Measurements from ENCODE around the gene CEPT1. TPM values are rescaled to one million over a fixed set of nuclear protein-coding genes. Genes with fewer than 3 reads are reported as not detected.

CEPT1 gene
- total and polyA plus RNA-seq, 3 experiments from 2014 or later: 23.4 to 41.3 (median 38.9) TPM

DNA sequence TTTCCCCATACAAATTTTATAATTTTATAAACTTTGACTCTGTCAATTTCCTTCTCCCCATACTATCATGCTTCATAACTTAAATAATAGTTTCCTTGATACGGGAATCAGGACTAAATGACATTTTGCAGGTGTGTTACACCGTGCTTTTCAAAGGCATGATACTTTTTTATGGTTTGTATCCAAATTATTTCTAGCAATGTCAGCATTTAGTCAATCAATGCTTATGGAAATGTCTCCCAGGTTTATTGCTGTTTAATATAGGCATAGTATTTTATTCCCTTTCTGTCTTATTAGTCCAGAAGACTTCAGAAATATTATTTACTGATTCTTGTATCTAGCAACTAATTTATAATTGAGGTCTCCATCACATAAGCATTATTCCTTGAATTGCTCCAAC, 23.5 kb upstream of the CEPT1 start:
- peaks cover 21% of the 10 kb centered on the region for H3K36me3 ChIP-seq (ENCODE audit: insufficient read depth, low read length)
- POLR2A ChIA-PET: no interaction called here

GRCh38 chr1:111126354-111126753, 13.7 kb upstream of the CEPT1 start:
- Histone ChIP-seq H3K36me3 (ENCODE audit: insufficient read depth, low read length) (peaks cover 10% of the 10 kb centered on the region), H3K4me1 (ENCODE audit: insufficient read depth, low read length) (no peaks in the 10 kb centered on the region), H3K27ac (ENCODE audit: low read depth, low read length) (no peak overlapping the region), H3K4me3 (ENCODE audit: low read length) (no peak overlapping the region), H3K27me3 (ENCODE audit: insufficient read depth, low read length, poor library complexity, severe bottlenecking) (no peaks in the 10 kb centered on the region), H3K9me3 (ENCODE audit: low read length) (no peaks in the 10 kb centered on the region)
- Mint-ChIP-seq H3K4me1 (peaks cover 18 to 30% (median 28%) of the 10 kb centered on the region in 3 donors), H3K27me3 (no peaks in the 10 kb centered on the region), H3K27ac (peak overlapping the region in 1 of 8 donors; percentile 28), H3K36me3 (peaks cover 11 to 85% (median 23%) of the 10 kb centered on the region in 3 donors), H3K9me3 (no peaks in the 10 kb centered on the region), H3K4me3 (no peak overlapping the region)
- ChIA-PET POLR2A (no interaction called here), CTCF (interaction anchor here (1.2 kb wide), 1 partner anchor 96 kb away, joined by 4 read pairs; no protein-coding TSS in a partner anchor)
- DNase-seq: no peak

More for the DNA sequence above, 23.5 kb upstream of the CEPT1 start:
- Histone ChIP-seq H3K27ac (ENCODE audit: low read depth, low read length) (no peak overlapping the region), H3K4me3 (ENCODE audit: low read length) (no peak overlapping the region), H3K9me3 (ENCODE audit: low read length) (no peaks in the 10 kb centered on the region), H3K4me1 (ENCODE audit: insufficient read depth, low read length) (no peaks in the 10 kb centered on the region), H3K27me3 (ENCODE audit: insufficient read depth, low read length, poor library complexity, severe bottlenecking) (no peaks in the 10 kb centered on the region)
- Mint-ChIP-seq H3K4me1 (no peaks in the 10 kb centered on the region), H3K36me3 (peaks cover 7 to 62% (median 32%) of the 10 kb centered on the region in 3 donors), H3K4me3 (no peak overlapping the region), H3K9me3 (no peaks in the 10 kb centered on the region), H3K27me3 (no peaks in the 10 kb centered on the region), H3K27ac (no peak overlapping the region)
- CTCF ChIA-PET: no interaction called here
- no peak for DNase-seq

DNA sequence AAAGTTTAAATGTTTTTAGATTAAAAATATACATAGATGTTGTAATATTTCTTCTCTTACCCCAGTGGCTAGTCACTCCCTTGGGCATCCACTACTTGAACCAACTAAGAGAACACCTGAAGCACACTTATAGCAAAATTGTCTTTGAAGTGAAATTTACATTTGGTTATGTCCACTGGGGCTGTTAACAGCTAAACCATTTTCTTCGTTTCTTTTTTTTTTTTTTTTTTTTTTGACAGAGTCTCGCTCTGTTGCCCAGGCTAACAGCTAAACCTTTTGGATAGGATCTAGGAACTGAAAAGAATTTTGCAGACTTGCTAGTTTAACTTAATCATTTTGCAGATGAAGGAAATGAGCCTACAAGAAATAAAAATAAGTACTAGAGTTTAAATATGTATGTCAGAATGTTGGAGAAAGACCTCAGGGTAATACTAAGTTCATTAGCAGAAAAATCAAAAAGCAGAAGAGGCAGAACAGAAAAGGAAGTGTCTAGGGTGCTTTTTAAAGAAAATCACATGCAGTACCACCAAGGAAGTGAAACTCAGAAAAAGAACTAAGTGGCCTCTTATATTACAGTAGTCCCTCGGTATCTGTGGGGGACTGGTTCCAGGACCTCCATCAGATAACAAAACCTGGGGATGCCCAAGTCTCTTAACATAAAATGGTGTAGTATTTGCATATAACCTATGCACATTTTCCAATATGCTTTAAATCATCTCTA, 11.9 kb upstream of the CEPT1 start:
- H3K9me3 ChIP-seq (ENCODE audit: low read length): no peaks in the 10 kb centered on the region
- no peaks in the 10 kb centered on the region for H3K9me3 Mint-ChIP-seq
- no peak overlapping the region for H3K27ac ChIP-seq (ENCODE audit: low read depth, low read length)
- no peak overlapping the region for H3K4me3 ChIP-seq (ENCODE audit: low read length)
- POLR2A ChIA-PET: no interaction called here
- no peaks in the 10 kb centered on the region for H3K27me3 ChIP-seq (ENCODE audit: insufficient read depth, low read length, poor library complexity, severe bottlenecking)
- peaks cover 10% of the 10 kb centered on the region for H3K36me3 ChIP-seq (ENCODE audit: insufficient read depth, low read length)
- H3K36me3 Mint-ChIP-seq: peaks cover 11 to 75% (median 18%) of the 10 kb centered on the region in 3 donors
- H3K27me3 Mint-ChIP-seq: no peaks in the 10 kb centered on the region
- H3K4me3 Mint-ChIP-seq: no peak overlapping the region
- peaks cover 18 to 38% (median 27%) of the 10 kb centered on the region in 3 donors for H3K4me1 Mint-ChIP-seq
- DNase-seq: no peak
- CTCF ChIA-PET: no interaction called here
- H3K4me1 ChIP-seq (ENCODE audit: insufficient read depth, low read length): no peaks in the 10 kb centered on the region
- peak overlapping the region in 2 of 8 donors; percentile 1 to 2 for H3K27ac Mint-ChIP-seq

DNA sequence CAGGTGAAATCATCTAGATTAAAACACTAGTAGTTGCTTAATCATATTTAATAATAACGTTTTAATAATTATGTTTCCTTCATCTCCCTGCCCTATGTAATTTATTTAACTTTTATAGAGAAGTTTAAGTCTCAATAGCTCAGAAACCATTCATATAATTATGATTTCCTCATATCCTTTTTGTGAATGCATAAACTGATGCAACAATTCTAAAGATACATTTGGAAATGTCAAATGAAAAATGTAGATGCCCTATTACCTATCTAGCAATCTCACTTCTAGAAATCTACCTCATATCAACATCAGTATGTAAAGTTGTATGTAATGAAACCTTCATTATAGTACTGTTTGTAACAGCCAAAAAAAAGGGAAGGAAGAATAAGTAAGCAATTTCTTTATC, 10.6 kb upstream of the CEPT1 start:
- peaks cover 4 to 66% (median 18%) of the 10 kb centered on the region in 3 donors for H3K36me3 Mint-ChIP-seq
- POLR2A ChIA-PET: no interaction called here
- no peak overlapping the region for H3K4me3 Mint-ChIP-seq

GRCh38 chr1:111131693-111132092, 8.3 kb upstream of the CEPT1 start:
- ChIA-PET CTCF (interaction anchor here (1.3 kb wide), 1 partner anchor 203 kb away, joined by 3 read pairs; no protein-coding TSS in a partner anchor), POLR2A (no interaction called here)
- peaks cover under 1 to 62% (median 16%) of the 10 kb centered on the region in 3 donors for H3K36me3 Mint-ChIP-seq
- Histone ChIP-seq H3K9me3 (ENCODE audit: low read length) (no peaks in the 10 kb centered on the region), H3K36me3 (ENCODE audit: insufficient read depth, low read length) (peaks cover 5% of the 10 kb centered on the region), H3K27ac (ENCODE audit: low read depth, low read length) (no peak overlapping the region), H3K4me1 (ENCODE audit: insufficient read depth, low read length) (no peaks in the 10 kb centered on the region), H3K27me3 (ENCODE audit: insufficient read depth, low read length, poor library complexity, severe bottlenecking) (no peaks in the 10 kb centered on the region), H3K4me3 (ENCODE audit: low read length) (no peak overlapping the region)
- H3K27me3 Mint-ChIP-seq: no peaks in the 10 kb centered on the region
- DNase-seq: no peak
- no peak overlapping the region for H3K4me3 Mint-ChIP-seq
- no peak overlapping the region for H3K27ac Mint-ChIP-seq
- no peaks in the 10 kb centered on the region for H3K9me3 Mint-ChIP-seq
- peaks cover 20 to 44% (median 30%) of the 10 kb centered on the region in 3 donors for H3K4me1 Mint-ChIP-seq

More for the DNA sequence above, 10.6 kb upstream of the CEPT1 start:
- Histone ChIP-seq H3K27ac (ENCODE audit: low read depth, low read length) (no peak overlapping the region), H3K4me3 (ENCODE audit: low read length) (no peak overlapping the region), H3K9me3 (ENCODE audit: low read length) (no peaks in the 10 kb centered on the region), H3K27me3 (ENCODE audit: insufficient read depth, low read length, poor library complexity, severe bottlenecking) (no peaks in the 10 kb centered on the region), H3K36me3 (ENCODE audit: insufficient read depth, low read length) (peaks cover 10% of the 10 kb centered on the region), H3K4me1 (ENCODE audit: insufficient read depth, low read length) (no peaks in the 10 kb centered on the region)
- Mint-ChIP-seq H3K27ac (peak overlapping the region in 2 of 8 donors; percentile 51 to 69), H3K27me3 (no peaks in the 10 kb centered on the region), H3K9me3 (no peaks in the 10 kb centered on the region), H3K4me1 (peaks cover 18 to 38% (median 27%) of the 10 kb centered on the region in 3 donors)
- CTCF ChIA-PET: no interaction called here
- no peak for DNase-seq

DNA sequence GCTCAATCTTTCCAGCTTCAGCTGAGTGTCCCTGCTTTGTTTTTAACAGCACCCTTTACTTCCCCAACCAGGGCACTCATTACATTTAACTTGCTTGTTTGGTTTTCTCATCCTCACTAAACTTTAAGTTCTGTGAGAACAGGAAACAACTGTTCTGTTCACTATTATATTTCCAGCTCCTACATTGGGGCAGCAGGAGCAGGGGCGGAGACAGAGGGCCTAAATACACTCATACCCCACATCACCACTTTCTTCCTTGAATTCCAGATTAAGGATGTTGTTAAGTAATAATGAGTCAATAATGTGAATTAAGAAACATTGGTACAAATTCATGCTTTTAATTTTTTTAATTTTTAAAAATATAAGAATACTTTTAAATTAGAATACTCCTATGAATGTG, 6.2 kb upstream of the CEPT1 start:
- ChIA-PET POLR2A (no interaction called here), CTCF (interaction anchor here (1.1 kb wide), 1 partner anchor 103 kb away, joined by 3 read pairs; no protein-coding TSS in a partner anchor)
- Mint-ChIP-seq H3K36me3 (peaks cover 0 to 54% (median 15%) of the 10 kb centered on the region in 3 donors), H3K27ac (peak overlapping the region in 2 of 8 donors; percentile 31 to 46), H3K27me3 (no peaks in the 10 kb centered on the region), H3K9me3 (no peaks in the 10 kb centered on the region), H3K4me3 (no peak overlapping the region), H3K4me1 (peaks cover 19 to 39% (median 32%) of the 10 kb centered on the region in 3 donors)
- Histone ChIP-seq H3K4me3 (ENCODE audit: low read length) (no peak overlapping the region), H3K36me3 (ENCODE audit: insufficient read depth, low read length) (no peaks in the 10 kb centered on the region), H3K9me3 (ENCODE audit: low read length) (no peaks in the 10 kb centered on the region), H3K27me3 (ENCODE audit: insufficient read depth, low read length, poor library complexity, severe bottlenecking) (no peaks in the 10 kb centered on the region), H3K4me1 (ENCODE audit: insufficient read depth, low read length) (peaks cover 3% of the 10 kb centered on the region), H3K27ac (ENCODE audit: low read depth, low read length) (no peak overlapping the region)
- no peak for DNase-seq

DNA sequence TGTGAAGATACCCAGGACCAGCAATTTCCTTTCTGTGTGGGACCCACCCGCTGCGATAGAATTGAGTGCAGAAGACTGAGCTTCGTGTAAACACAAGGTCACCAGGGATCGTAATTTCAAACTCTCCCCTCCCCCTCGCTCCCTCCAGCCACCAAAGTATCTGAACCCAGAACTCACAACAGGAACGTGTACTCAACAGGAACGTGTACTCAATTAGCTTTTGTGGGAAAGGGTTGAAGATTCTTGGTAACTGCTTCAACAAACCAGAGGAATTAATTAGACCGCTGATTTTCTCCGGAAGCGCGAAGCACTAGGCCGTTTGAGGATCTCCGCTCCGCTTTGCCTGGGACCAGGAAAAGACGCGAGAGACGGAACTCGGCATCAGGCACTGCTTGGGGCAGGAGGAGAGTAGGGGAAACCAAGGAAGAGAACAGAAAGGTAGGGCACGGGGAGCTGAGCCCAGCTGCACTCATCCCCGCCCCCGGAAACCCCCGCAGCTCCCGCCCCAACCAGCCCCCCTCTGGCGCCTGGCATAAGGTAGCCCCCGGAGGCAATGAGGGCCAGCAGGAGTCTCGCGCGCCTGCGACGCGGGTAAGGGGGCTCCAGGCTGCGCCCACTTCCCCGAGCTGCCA, 583 bp upstream of the CEPT1 start:
- no peaks in the 10 kb centered on the region for H3K27me3 ChIP-seq (ENCODE audit: insufficient read depth, low read length, poor library complexity, severe bottlenecking)
- H3K9me3 Mint-ChIP-seq: no peaks in the 10 kb centered on the region
- no peaks in the 10 kb centered on the region for H3K36me3 ChIP-seq (ENCODE audit: insufficient read depth, low read length)
- H3K4me3 Mint-ChIP-seq: peak overlapping the region; percentile 93 to 100 (median 98)
- no peaks in the 10 kb centered on the region for H3K9me3 ChIP-seq (ENCODE audit: low read length)
- peak overlapping the region; percentile 88 for H3K4me3 ChIP-seq (ENCODE audit: low read length)
- H3K4me1 Mint-ChIP-seq: peaks cover 43 to 69% (median 67%) of the 10 kb centered on the region in 3 donors
- ChIA-PET POLR2A (interaction anchor here (0.5 to 2.0 kb wide), 6 partner anchors 18 to 314 kb away, joined by 3 to 6 read pairs (median 4); no protein-coding TSS in a partner anchor), CTCF (interaction anchor here (1.1 to 2.1 kb wide), 5 partner anchors 10 to 194 kb away, joined by 3 to 5 read pairs (median 3); no protein-coding TSS in a partner anchor)
- H3K36me3 Mint-ChIP-seq: peaks cover 0 to 45% (median 7%) of the 10 kb centered on the region in 3 donors
- H3K27me3 Mint-ChIP-seq: no peaks in the 10 kb centered on the region
- peak overlapping the region; percentile 78 to 100 (median 98) for H3K27ac Mint-ChIP-seq
- peaks cover 20% of the 10 kb centered on the region for H3K4me1 ChIP-seq (ENCODE audit: insufficient read depth, low read length)
- DNase-seq: peak in 3 of 5 donors; percentile 48 to 55 (median 53)
- peak overlapping the region; percentile 85 for H3K27ac ChIP-seq (ENCODE audit: low read depth, low read length)

DNA sequence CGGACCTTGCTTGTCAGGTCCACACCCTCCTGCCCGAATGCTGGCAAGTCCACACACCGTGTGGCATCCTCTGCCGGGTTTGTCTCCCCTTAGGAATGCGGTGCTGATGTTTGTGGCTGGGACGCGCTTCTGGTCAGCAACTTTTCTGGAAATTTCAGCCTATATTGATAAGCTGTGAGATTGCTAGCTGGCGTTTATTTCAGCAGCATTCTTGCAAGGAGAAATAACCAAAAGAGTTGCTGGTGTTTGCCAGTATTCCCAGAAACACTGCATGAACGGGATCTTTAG, 601 bp downstream of the CEPT1 start:
- Histone ChIP-seq H3K4me1 (ENCODE audit: insufficient read depth, low read length) (peaks cover 20% of the 10 kb centered on the region), H3K4me3 (ENCODE audit: low read length) (peak overlapping the region; percentile 88), H3K27me3 (ENCODE audit: insufficient read depth, low read length, poor library complexity, severe bottlenecking) (no peaks in the 10 kb centered on the region), H3K27ac (ENCODE audit: low read depth, low read length) (peak overlapping the region; percentile 85), H3K36me3 (ENCODE audit: insufficient read depth, low read length) (no peaks in the 10 kb centered on the region), H3K9me3 (ENCODE audit: low read length) (no peaks in the 10 kb centered on the region)
- ChIA-PET POLR2A (interaction anchor here (1.1 to 2.0 kb wide), 2 partner anchors 16 to 59 kb away, joined by 3 to 4 read pairs; no protein-coding TSS in a partner anchor), CTCF (interaction anchor here (1.4 kb wide), 1 partner anchor 51 kb away, joined by 3 read pairs; no protein-coding TSS in a partner anchor)
- Mint-ChIP-seq H3K4me3 (peak overlapping the region; percentile 93 to 100 (median 98)), H3K4me1 (peaks cover 42 to 65% (median 65%) of the 10 kb centered on the region in 3 donors), H3K9me3 (no peaks in the 10 kb centered on the region), H3K36me3 (peaks cover 0 to 35% (median 4%) of the 10 kb centered on the region in 3 donors), H3K27ac (peak overlapping the region; percentile 56 to 100 (median 96)), H3K27me3 (no peaks in the 10 kb centered on the region)
- no peak for DNase-seq

Data from CD8-positive, alpha-beta memory T cell (primary cell).